ENCODE data around the gene RBM8A. TPM values are rescaled to one million over a fixed set of nuclear protein-coding genes. Genes with fewer than 3 reads are reported as not detected.

The RBM8A gene
- total RNA-seq: 100 to 1,000 TPM; 162 to 169 TPM

DNA sequence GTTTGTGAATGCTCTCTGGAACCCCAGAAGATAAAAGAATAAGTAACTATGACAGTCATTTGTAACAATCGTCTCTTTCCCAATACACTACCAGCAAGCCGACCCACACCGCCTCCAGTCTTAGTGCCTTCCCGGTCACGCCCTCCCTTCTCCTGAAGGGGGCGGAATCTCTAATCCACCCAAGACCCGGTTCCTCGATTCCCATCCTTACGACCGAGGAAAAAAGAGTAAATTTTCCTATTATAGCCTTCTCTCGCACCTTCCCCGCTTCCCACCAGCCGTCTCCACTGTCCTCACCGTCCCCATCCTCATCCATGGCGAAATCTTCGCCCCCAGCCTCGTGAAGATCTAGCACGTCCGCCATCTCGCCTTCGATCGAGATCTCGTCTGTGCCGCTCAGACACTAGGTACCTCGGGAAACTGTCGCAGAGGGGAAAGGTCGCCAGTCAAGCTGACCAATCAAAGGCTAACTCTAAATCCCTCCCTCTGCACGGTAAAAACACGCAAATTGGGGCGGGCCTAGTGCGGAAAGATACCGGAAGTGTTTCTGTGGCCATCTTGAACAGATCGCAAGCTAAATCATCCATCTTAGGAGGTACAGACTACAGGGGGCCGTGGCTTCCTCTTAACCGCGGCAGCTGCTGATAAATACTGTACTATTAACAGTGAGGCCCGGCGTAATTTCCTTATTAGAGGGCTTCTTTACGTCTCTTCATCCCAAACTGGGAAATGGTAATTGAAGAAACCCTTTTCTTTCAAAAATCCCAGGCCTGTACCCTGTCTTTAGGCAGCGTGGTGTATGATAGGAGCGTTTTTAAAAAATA is at the start of gene RBM8A:
TSS of gene RBM8A (minus strand) at position 422 of the 824 bp plus-strand sequence. CDS start at position 364, 58 bp downstream.

DNA sequence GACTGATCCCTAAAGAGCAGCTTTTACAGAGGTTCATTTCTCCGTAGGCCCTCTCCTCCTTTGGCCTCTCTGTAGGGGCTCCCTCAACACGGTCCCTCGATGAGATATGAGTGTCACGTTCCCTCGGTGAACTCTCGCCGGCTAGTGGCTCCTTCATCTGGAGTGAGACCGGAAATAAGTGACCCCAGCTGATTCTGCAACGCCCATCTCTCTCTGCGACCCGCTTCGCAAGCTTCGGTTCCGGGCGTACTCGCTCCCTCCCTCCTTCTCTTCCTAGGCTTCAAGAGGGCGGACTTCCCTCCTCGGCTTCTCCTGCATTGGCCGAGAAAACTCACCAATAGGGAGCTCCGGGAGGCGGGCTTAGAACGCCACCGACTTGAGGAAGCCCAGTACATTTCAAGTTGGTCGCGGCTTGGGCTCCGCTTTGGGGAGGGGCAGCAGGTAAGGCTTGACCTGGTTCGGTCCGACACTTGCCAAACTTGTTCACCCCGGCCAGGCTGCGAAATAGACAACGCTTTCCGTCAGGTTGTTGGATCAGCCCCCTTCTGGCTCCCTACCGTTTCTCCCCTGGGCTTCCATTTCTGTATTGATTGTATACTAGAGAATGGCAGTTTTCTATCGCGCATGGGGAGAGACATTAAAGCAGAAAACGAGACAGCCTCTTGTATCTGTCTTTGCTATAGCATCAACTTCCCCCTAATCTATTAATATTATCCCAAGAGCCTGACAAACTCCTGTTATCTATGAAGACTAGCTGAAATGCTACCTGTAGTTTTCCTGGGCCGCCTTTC is 37.2 kb upstream of the RBM8A start, which contains the start of the genes ANKRD34A and POLR3GL:
TSS of gene ANKRD34A (minus strand) at position 248 of the 791 bp plus-strand sequence. CDS start 2,816 bp downstream, outside the sequence.
TSS of gene POLR3GL (plus strand) at position 363 of the 791 bp plus-strand sequence. CDS start 10,176 bp downstream, outside the sequence.

DNA sequence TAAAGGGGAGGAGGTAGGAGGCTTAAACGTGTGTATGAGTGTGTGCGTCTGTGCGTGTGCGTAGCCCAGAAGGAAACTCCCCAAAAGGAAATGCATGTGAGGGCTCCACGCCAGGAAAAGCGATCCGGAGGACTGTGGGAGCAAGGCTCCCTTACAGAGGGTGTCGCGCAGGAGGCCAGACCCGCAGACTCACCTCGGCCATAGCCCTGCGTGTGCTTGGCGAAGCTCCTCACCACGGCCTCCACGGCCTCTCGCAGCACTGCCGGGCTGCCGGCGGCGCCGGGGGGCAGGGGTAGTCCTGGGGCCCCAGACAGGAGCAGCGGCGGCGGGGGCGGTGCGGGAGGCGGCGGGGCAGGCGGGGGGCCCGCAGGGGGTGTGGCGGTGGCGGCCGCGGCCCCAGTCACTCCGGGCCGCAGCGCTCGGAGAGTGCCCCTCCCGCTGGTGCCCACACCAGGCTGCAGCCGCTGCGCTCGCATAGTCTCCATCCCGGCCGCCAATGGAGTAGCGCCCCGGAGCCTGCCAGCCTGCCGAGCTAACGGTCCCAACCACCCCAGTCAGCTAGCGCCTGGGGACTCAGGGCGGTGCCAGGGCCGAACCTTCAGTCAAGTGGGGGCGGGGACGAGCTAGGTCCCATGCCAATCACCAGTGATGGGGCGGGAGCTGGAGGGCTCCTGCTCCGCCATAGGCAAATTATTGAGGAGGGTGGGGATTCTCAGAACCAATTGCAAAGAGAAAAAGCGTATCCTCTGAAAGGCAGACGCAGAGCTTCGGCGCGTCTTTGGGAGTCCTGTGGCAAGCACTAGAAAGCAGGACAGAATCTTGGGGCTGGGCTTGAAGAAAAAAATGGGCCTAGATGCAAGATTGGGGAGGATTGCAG is 30.4 kb upstream of the RBM8A start, which contains the start of gene LIX1L:
TSS of gene LIX1L (minus strand) at position 575 of the 877 bp plus-strand sequence. CDS start at position 485, 90 bp downstream.

GRCh38 chr1:145918144-145918991 is 8.9 kb downstream of the RBM8A start, which contains the start of gene PEX11B:
TSS of gene PEX11B (minus strand) at chr1:145918717. CDS start at chr1:145918688, 29 bp downstream.

GRCh38 chr1:145885738-145886287 is 41.5 kb downstream of the RBM8A start, which contains the start of gene ANKRD35:
TSS of gene ANKRD35 (minus strand) at chr1:145885866. CDS start at chr1:145885758, 108 bp downstream.

Other genes with a start within 250 kb of the RBM8A start
- gene PDZK1, start 220.1 kb downstream of the RBM8A start, total RNA-seq: under 1 TPM; 0.25 to 0.29 TPM
- under 1 TPM in 1 of 2 experiments, not detected in 1; 0.10 TPM for gene CD160, start 208.0 kb downstream of the RBM8A start, total RNA-seq
- 10 to 100 TPM; 14.3 to 15.6 TPM for gene RNF115, start 103.4 kb downstream of the RBM8A start, total RNA-seq
- 10 to 100 TPM; 32.3 to 32.5 TPM for gene POLR3C, start 103.3 kb downstream of the RBM8A start, total RNA-seq
- 1 to 10 TPM; 2.8 to 3.9 TPM for gene NUDT17, start 81.9 kb downstream of the RBM8A start, total RNA-seq
- gene PIAS3, start 68.4 kb downstream of the RBM8A start, total RNA-seq: 10 to 100 TPM; 15.9 to 16.8 TPM
- gene ANKRD35, start 41.6 kb downstream of the RBM8A start, total RNA-seq: under 1 TPM in 1 of 2 experiments, not detected in 1; 0.10 TPM
- 1 to 10 TPM; 1.1 to 1.4 TPM for gene ITGA10, start 17.4 kb downstream of the RBM8A start, total RNA-seq
- 10 to 100 TPM; 34.1 to 35.4 TPM for gene PEX11B, start 8.8 kb downstream of the RBM8A start, total RNA-seq
- 10 to 100 TPM; 56.5 TPM for gene LIX1L, start 30.5 kb upstream of the RBM8A start, total RNA-seq
- 1 to 10 TPM; 3.2 to 3.8 TPM for gene ANKRD34A, start 37.1 kb upstream of the RBM8A start, total RNA-seq
- gene POLR3GL, start 37.2 kb upstream of the RBM8A start, total RNA-seq: 10 to 100 TPM; 26.8 to 27.8 TPM
- 100 to 1,000 TPM; 461 to 468 TPM for gene TXNIP, start 69.1 kb upstream of the RBM8A start, total RNA-seq
- gene HJV, start 94.3 kb upstream of the RBM8A start, total RNA-seq: not detected
- gene NBPF10, start 217.3 kb upstream of the RBM8A start, total RNA-seq: 1 to 10 TPM; 2.1 TPM